ENCODE results near the gene LIME1. TPM values are rescaled to one million over a fixed set of nuclear protein-coding genes. Genes with fewer than 3 reads are reported as not detected.

The LIME1 gene
- polyA plus RNA-seq, 4 donors: 3.4 to 17.9 (median 12.8) TPM

GRCh38 chr20:63747622-63748069, 11.2 kb downstream of the LIME1 start:
- no peak for DNase-seq (ENCODE audit: low read depth in 4 of 4, low spot score in 2 of 4)

GRCh38 chr20:63748070-63748933, 11.8 kb downstream of the LIME1 start:
- no peak for DNase-seq (ENCODE audit: low read depth in 4 of 4, low spot score in 2 of 4)

GRCh38 chr20:63748934-63749270, 12.4 kb downstream of the LIME1 start:
- DNase-seq (ENCODE audit: low read depth in 4 of 4, low spot score in 2 of 4): no peak

GRCh38 chr20:63749597-63750508, 13.4 kb downstream of the LIME1 start:
- DNase-seq (ENCODE audit: low read depth in 4 of 4, low spot score in 2 of 4): no peak

- no peak for DNase-seq (ENCODE audit: low read depth in 4 of 4, low spot score in 2 of 4)
Measured at GRCh38 chr20:63750807-63751470, 14.5 kb downstream of the LIME1 start.

GRCh38 chr20:63751471-63752271, 15.2 kb downstream of the LIME1 start:
- no peak for DNase-seq (ENCODE audit: low read depth in 4 of 4, low spot score in 2 of 4)

GRCh38 chr20:63752411-63753101, 16.1 kb downstream of the LIME1 start:
- no peak for DNase-seq (ENCODE audit: low read depth in 4 of 4, low spot score in 2 of 4)

GRCh38 chr20:63753381-63753780, 16.9 kb downstream of the LIME1 start:
- DNase-seq (ENCODE audit: low read depth in 4 of 4, low spot score in 2 of 4): no peak

GRCh38 chr20:63754008-63754407, 17.5 kb downstream of the LIME1 start:
- no peak for DNase-seq (ENCODE audit: low read depth in 4 of 4, low spot score in 2 of 4)

- no peak for DNase-seq (ENCODE audit: low read depth in 4 of 4, low spot score in 2 of 4)
Measured at GRCh38 chr20:63755933-63756647, 19.6 kb downstream of the LIME1 start.

- no peak for DNase-seq (ENCODE audit: low read depth in 4 of 4, low spot score in 2 of 4)
Measured at GRCh38 chr20:63756648-63756991, 20.2 kb downstream of the LIME1 start.

GRCh38 chr20:63758152-63758551, 21.7 kb downstream of the LIME1 start:
- no peak for DNase-seq (ENCODE audit: low read depth in 4 of 4, low spot score in 2 of 4)

GRCh38 chr20:63759377-63759901, 23.0 kb downstream of the LIME1 start:
- no peak for DNase-seq (ENCODE audit: low read depth in 4 of 4, low spot score in 2 of 4)

GRCh38 chr20:63765082-63765873, 28.8 kb downstream of the LIME1 start:
- DNase-seq (ENCODE audit: low read depth in 4 of 4, low spot score in 2 of 4): no peak

- no peak for DNase-seq (ENCODE audit: low read depth in 4 of 4, low spot score in 2 of 4)
Measured at GRCh38 chr20:63765902-63766301, 29.4 kb downstream of the LIME1 start.

GRCh38 chr20:63766695-63767426, 30.4 kb downstream of the LIME1 start:
- DNase-seq (ENCODE audit: low read depth in 4 of 4, low spot score in 2 of 4): no peak

GRCh38 chr20:63767456-63767855, 31.0 kb downstream of the LIME1 start:
- no peak for DNase-seq (ENCODE audit: low read depth in 4 of 4, low spot score in 2 of 4)
